DOHH2 (cell line): Measurements from ENCODE around the gene MDFIC.

Source experiments
- H3F3A ChIP-seq: fragments of 200-600 bp; sonication (generic), shearing (Covaris generic); 2 replicates; pipeline ENCODE4 v1.6.0; 2016; ENCODE audit warnings: antibody characterized with exemption, mild to moderate bottlenecking; ENCODE audit not compliant: control insufficient read depth, insufficient read depth
- H3K27ac ChIP-seq: fragments of 200-600 bp; sonication (generic); 2 replicates; pipeline ENCODE4 v1.5.1; 2014; ENCODE audit warnings: low read depth, mild to moderate bottlenecking, low read length, moderate library complexity
- H3K27me3 ChIP-seq: fragments of 200-600 bp; sonication (generic); 2 replicates; pipeline ENCODE4 v1.6.1; 2014; ENCODE audit warnings: mild to moderate bottlenecking, low read length, mixed read lengths; ENCODE audit not compliant: control insufficient read depth
- H3K36me3 ChIP-seq: fragments of 200-600 bp; sonication (generic); 2 replicates; pipeline ENCODE4 v1.6.1; 2014; ENCODE audit warnings: mild to moderate bottlenecking, low read length, moderate library complexity, mixed read lengths; ENCODE audit not compliant: control insufficient read depth
- H3K4me1 ChIP-seq: fragments of 200-600 bp; sonication (generic); 2 replicates; pipeline ENCODE4 v1.6.1; 2014; ENCODE audit warnings: mild to moderate bottlenecking, low read length, mixed read lengths; ENCODE audit not compliant: control insufficient read depth
- H3K4me2 ChIP-seq: fragments of 200-600 bp; sonication (generic); 2 replicates; pipeline ENCODE4 v1.6.0; 2014; ENCODE audit warnings: mild to moderate bottlenecking, low read length, moderate library complexity
- H3K4me3 ChIP-seq: fragments of 200-600 bp; sonication (generic); 2 replicates; pipeline ENCODE4 v1.5.1; 2014; ENCODE audit warnings: mild to moderate bottlenecking, low read length, mixed read lengths
- H3K79me2 ChIP-seq: fragments of 200-600 bp; sonication (generic); 2 replicates; pipeline ENCODE4 v1.6.1; 2014; ENCODE audit warnings: mild to moderate bottlenecking, low read length, mixed read lengths; ENCODE audit not compliant: control insufficient read depth
- H3K9me2 ChIP-seq: fragments of 200-600 bp; sonication (generic); replicated peaks from 2 replicates; pipeline ENCODE4 v1.6.1; 2014; ENCODE audit warnings: mild to moderate bottlenecking, low read length, mixed read lengths; ENCODE audit not compliant: control insufficient read depth
- H3K9me3 ChIP-seq: fragments of 200-600 bp; sonication (generic); 2 replicates; pipeline ENCODE4 v1.6.1; 2014; ENCODE audit warnings: antibody characterized with exemption, low read length, mixed read lengths; ENCODE audit not compliant: control insufficient read depth, insufficient read depth
- H4K20me1 ChIP-seq: fragments of 200-600 bp; sonication (generic); 2 replicates; pipeline ENCODE4 v1.6.0; 2014; ENCODE audit warnings: low read depth, mild to moderate bottlenecking, antibody characterized with exemption, low read length, moderate library complexity; ENCODE audit not compliant: control insufficient read depth, insufficient read depth
- CTCF ChIP-seq: fragments of 200-600 bp; sonication (generic); IDR thresholded peaks from one replicate; pipeline ENCODE4 v1.5.1; 2014; ENCODE audit warnings: antibody characterized with exemption, mild to moderate bottlenecking, low read depth, low read length; ENCODE audit not compliant: poor library complexity, severe bottlenecking
- EZH2phosphoT487 ChIP-seq: fragments of 200-600 bp; sonication (generic); IDR thresholded peaks from 2 replicates; pipeline ENCODE4 v1.6.1; 2017; ENCODE audit warnings: borderline replicate concordance, mild to moderate bottlenecking, antibody characterized with exemption, low read length, moderate library complexity, mixed read lengths

The MDFIC gene

GRCh38 chr7:114939484-114940097 lies 17.7 kb downstream of the MDFIC start:
- Histone ChIP-seq H3K4me1 (peaks cover 7% of the 10 kb centered on the region), H3K4me3 (no peak overlapping the region), H3K27ac (no peak overlapping the region), H3K79me2 (peaks cover 10% of the 10 kb centered on the region), H3K9me2 (no peaks in the 10 kb centered on the region), H3K4me2 (no peak overlapping the region), H3K27me3 (no peaks in the 10 kb centered on the region), H3F3A (no peaks in the 10 kb centered on the region), H3K36me3 (peaks cover 3% of the 10 kb centered on the region; the same call in 1 of the 2 replicates), H3K9me3 (no peaks in the 10 kb centered on the region), H4K20me1 (no peaks in the 10 kb centered on the region)
- TF ChIP-seq EZH2phosphoT487, result no peak
- peak; percentile 69 for TF ChIP-seq CTCF

DNA sequence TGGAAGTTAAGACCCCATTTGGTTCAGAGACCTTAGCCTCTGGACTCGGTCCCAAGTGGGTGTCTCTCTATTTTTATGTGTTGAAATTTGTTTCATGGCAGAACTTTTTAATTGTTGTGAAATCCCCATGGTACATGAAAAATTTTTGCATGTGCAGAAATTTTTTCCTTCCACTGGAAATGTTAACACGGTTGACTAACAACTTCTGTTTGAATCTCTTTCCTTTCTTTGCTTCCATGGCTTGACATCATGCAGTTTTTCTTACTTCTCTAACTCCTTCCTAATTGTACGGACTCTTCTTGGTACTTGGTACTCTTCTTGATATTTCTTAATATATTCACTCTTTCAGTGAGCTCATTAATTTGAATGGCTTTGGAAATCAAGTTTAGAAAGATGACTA lies 18.3 kb downstream of the MDFIC start:
- Histone ChIP-seq H3K36me3 (peaks cover 3% of the 10 kb centered on the region; the same call in 1 of the 2 replicates), H3K4me2 (no peak overlapping the region), H3K9me3 (no peaks in the 10 kb centered on the region), H3F3A (no peaks in the 10 kb centered on the region), H3K79me2 (peaks cover 9% of the 10 kb centered on the region), H4K20me1 (no peaks in the 10 kb centered on the region), H3K9me2 (no peaks in the 10 kb centered on the region), H3K4me1 (peaks cover 4% of the 10 kb centered on the region), H3K4me3 (no peak overlapping the region), H3K27me3 (no peaks in the 10 kb centered on the region), H3K27ac (no peak overlapping the region)
- TF ChIP-seq CTCF (no peak), EZH2phosphoT487 (no peak)

DNA sequence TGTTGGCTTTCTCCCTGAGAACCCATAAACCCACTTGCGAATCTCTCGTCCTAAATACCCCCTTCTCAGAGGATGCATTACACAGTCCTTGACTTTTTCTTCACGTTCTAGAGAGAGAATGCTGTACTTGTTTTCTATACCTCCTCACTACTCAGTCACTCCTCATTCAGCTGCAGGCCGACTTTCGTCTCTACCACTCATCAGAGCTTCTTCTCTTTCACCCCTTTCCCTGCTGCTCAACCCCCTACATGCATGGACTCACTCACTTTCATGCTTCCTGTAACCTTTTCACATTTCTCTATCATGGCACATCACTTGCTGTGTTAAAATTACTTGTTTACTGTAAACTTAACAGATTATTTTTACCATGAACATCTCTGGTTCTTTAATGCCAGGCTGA lies 19.8 kb downstream of the MDFIC start:
- no peak overlapping the region for H3K4me3 ChIP-seq
- H3K27ac ChIP-seq, result no peak overlapping the region
- no peaks in the 10 kb centered on the region for H3F3A ChIP-seq
- 0 out of 2 replicates have a peak, but pooled peaks cover 3% of the 10 kb centered on the region for H3K79me2 ChIP-seq
- no peak for TF ChIP-seq EZH2phosphoT487
- TF ChIP-seq CTCF, result no peak
- H4K20me1 ChIP-seq, result no peaks in the 10 kb centered on the region
- no peaks in the 10 kb centered on the region for H3K9me3 ChIP-seq
- H3K36me3 ChIP-seq, result peaks cover 3% of the 10 kb centered on the region; the same call in 1 of the 2 replicates
- no peaks in the 10 kb centered on the region for H3K9me2 ChIP-seq
- H3K27me3 ChIP-seq, result no peaks in the 10 kb centered on the region
- peaks cover 4% of the 10 kb centered on the region for H3K4me1 ChIP-seq
- no peak overlapping the region for H3K4me2 ChIP-seq
